NT2/D1 (cell line): ENCODE data around the gene CEP164.

Source experiments
- SUZ12 ChIP-seq: IDR thresholded peaks from 2 replicates; pipeline ENCODE4 v1.6.1; 2011; ENCODE audit not compliant: insufficient read length, insufficient read depth; ENCODE audit errors: extremely low read depth
- YY1 ChIP-seq: IDR thresholded peaks from 2 replicates; pipeline ENCODE4 v1.6.1; 2011; ENCODE audit not compliant: insufficient read length, insufficient read depth
- ZNF274 ChIP-seq: IDR thresholded peaks from 2 replicates; pipeline ENCODE4 v1.6.1; 2011; ENCODE audit warnings: mild to moderate bottlenecking, low read depth, low read length

DNA sequence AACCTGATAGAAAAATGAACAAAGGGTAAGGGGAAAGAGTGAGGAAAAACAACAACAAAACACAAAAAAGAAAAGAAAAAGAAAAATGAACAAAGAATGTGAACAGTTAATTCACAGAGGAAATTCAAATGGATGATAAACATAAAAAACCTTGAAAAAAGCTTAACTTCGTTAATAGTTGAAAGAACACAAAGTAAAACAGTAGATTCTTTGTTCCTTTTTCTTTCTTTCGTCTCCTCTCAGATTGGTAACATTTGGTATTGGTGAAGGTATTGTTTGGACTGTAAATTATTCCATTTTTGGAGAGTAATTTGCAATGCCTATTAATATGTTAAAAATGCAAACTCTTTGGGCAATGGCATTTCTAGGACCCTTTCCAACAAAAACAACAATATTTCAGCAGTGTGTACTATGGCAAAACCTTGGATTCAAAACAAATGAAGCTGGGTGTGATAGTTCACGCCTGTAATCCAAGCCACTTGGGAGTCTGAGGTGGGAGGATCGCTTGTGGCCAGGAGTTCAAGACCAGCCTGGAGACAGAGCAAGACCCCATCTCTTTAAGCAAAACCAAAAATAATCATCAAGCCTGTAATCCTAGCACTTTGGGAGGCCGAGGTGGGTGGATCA, 8.3 kb upstream of the CEP164 start:
- TF ChIP-seq ZNF274 (no peak), YY1 (no peak), SUZ12 (no peak)
